C4-2B (cell line): ENCODE results near the gene RBM42.
A peak's percentile ranks its signal among the peaks of the same experiment; 100 is the strongest.

Experiments used
- H3K27ac ChIP-seq: fragments of 450-650 bp; 2 replicates; pipeline ENCODE4 v1.5.1; 2017
- ZFX ChIP-seq: fragments of 450-650 bp; IDR thresholded peaks from 2 replicates; pipeline ENCODE4 v1.6.1; 2017
- TF ChIP-seq, protein P1 (sequence below): fragments of 450-650 bp; conservative IDR thresholded peaks from 2 replicates; pipeline ENCODE4 v1.5.1; 2017; ENCODE audit warnings: mild to moderate bottlenecking

RBM42 gene

DNA sequence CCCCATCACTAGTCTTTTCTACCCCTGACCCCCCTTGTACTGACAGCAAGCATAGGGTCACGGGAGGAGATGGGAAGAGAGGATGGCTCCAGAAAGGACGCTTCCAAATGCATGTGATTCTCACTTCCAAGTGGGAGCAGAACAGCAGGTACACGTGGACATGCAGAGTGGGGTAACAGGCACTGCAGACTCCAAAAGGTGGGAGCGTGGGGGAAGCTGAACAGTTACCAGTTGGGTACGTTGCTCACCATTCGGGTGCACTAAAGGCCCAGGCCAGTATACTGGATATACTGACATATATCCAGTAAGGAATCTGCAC, 10.4 kb downstream of the RBM42 start:
- TF ChIP-seq, protein P1, sequence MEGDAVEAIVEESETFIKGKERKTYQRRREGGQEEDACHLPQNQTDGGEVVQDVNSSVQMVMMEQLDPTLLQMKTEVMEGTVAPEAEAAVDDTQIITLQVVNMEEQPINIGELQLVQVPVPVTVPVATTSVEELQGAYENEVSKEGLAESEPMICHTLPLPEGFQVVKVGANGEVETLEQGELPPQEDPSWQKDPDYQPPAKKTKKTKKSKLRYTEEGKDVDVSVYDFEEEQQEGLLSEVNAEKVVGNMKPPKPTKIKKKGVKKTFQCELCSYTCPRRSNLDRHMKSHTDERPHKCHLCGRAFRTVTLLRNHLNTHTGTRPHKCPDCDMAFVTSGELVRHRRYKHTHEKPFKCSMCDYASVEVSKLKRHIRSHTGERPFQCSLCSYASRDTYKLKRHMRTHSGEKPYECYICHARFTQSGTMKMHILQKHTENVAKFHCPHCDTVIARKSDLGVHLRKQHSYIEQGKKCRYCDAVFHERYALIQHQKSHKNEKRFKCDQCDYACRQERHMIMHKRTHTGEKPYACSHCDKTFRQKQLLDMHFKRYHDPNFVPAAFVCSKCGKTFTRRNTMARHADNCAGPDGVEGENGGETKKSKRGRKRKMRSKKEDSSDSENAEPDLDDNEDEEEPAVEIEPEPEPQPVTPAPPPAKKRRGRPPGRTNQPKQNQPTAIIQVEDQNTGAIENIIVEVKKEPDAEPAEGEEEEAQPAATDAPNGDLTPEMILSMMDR, result no peak
- no peak overlapping the region for H3K27ac ChIP-seq

DNA sequence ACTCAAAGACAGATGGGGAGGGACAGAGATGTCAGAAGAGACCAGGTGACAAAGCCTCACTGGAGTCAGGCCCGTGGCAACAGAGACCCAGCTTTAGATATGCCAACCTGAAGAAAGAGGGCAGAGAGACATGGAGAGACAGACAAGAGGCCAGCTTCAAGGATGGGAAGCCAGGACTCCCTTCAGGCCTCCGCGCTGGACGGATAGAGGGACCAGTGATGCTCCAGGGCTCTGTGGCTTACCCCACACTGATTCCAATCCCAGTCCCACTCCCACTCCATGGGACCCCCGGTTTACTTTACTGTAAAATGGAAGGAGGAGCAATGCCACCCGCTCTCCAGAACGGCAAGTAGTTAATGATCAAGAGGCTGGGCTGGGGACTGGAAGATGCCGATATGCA, 11.0 kb downstream of the RBM42 start:
- TF ChIP-seq, protein P1, result no peak
- no peak for TF ChIP-seq ZFX
- no peak overlapping the region for H3K27ac ChIP-seq

DNA sequence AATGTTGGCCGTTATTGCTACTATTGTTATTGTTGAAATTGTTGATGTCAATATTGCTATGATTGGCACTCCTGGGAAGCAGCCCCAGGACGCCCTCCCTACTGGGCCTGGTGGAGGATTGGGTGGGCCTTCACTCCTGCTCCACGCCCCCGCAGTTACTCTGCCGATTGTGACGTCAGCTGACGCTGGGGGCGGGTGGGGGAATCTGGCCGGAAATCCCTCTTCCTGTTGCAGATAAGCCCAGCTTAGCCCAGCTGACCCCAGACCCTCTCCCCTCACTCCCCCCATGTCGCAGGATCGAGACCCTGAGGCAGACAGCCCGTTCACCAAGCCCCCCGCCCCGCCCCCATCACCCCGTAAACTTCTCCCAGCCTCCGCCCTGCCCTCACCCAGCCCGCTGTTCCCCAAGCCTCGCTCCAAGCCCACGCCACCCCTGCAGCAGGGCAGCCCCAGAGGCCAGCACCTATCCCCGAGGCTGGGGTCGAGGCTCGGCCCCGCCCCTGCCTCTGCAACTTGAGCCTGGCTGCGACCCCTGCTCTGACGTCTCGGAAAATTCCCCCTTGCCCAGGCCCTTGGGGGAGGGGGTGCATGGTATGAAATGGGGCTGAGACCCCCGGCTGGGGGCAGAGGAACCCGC, 12.8 kb downstream of the RBM42 start, which contains the start of gene ETV2:
TSS of gene ETV2 (plus strand) at position 231 of the 637 bp plus-strand sequence. CDS start 716 bp downstream, outside the sequence.
- no peak for TF ChIP-seq ZFX
- TF ChIP-seq, protein P1, result no peak
- H3K27ac ChIP-seq, result peak within 1 kb of the TSS; percentile 82

DNA sequence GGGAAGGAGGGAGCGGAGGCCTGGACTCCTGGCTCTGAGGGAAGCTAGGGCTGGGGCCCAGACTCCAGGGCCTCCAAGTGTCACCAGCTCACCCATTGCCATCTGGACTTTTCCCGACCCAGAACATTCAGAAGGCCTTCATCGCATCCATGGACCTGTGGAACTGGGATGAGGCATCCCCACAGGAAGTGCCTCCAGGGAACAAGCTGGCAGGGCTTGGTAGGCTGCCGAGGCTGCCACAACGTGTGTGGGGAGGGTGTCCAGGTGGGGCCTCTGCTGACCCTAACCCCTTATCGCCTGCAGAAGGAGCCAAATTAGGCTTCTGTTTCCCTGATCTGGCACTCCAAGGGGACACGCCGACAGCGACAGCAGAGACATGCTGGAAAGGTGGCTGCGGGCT, 13.5 kb downstream of the RBM42 start:
- TF ChIP-seq, protein P1, result no peak
- TF ChIP-seq ZFX, result no peak
- H3K27ac ChIP-seq, result peak overlapping the region; percentile 82

GRCh38 chr19:35642798-35643254, 14.0 kb downstream of the RBM42 start:
- TF ChIP-seq ZFX, result no peak
- TF ChIP-seq, protein P1, result no peak
- peak overlapping the region; percentile 82 for H3K27ac ChIP-seq

DNA sequence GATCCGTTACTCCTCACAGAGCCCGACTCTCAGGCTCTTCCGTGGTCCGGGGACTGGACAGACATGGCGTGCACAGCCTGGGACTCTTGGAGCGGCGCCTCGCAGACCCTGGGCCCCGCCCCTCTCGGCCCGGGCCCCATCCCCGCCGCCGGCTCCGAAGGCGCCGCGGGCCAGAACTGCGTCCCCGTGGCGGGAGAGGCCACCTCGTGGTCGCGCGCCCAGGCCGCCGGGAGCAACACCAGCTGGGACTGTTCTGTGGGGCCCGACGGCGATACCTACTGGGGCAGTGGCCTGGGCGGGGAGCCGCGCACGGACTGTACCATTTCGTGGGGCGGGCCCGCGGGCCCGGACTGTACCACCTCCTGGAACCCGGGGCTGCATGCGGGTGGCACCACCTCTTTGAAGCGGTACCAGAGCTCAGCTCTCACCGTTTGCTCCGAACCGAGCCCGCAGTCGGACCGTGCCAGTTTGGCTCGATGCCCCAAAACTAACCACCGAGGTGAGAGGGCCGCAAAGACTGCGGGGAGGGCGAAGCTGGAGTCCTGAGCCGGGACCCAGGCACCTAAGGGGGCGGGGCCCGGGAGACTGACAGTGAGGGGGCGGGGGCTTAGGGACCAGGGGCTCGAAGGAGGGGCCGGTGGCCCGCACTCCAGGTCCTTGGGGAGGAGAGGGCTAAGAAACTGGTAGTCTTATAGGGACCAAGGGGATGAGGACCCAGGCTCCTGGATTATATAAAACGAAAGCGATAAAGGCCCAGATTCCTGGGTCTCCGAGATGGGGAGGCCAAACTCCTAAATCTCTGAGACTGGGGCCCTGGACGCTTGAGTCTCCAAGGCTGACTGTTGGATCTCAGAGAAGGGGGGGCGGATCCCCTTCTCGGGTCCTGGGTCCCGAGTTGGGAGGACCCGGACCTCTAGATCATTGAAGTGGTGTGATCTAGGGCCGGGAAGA, 14.7 kb downstream of the RBM42 start:
- H3K27ac ChIP-seq, result peak overlapping the region; percentile 82
- TF ChIP-seq ZFX, result peak; percentile 27; the same call in 1 of the 2 replicates
- TF ChIP-seq, protein P1, result no peak
